Measurements from ENCODE around the gene HTT.

GRCh38 chr4:3215256-3215655, 140.8 kb downstream of the HTT start:
- TF ChIP-seq POLR2A (IDR thresholded peaks at IDR 0.05; ENCODE audit: low read length) (no peak), GATA1 (IDR thresholded peaks at IDR 0.05; ENCODE audit: low read depth, low read length) (no peak)
